OCI-LY7 (cell line): ENCODE results near the gene UNKL. TPM values are rescaled to one million over a fixed set of nuclear protein-coding genes. Genes with fewer than 3 reads are reported as not detected.
A peak's percentile ranks its signal among the peaks of the same experiment; 100 is the strongest.

Experiments used
- BruUV-seq: library from RNA; stranded (reverse); fragments of 400-500 nt; replicated peaks from 2 replicates; lab custom pipeline; 2021; lab: Mats Ljungman, UMichigan
- CTCF ChIA-PET: fragments of 300-600 bp; sonication (Branson Sonifier 250); formaldehyde crosslinking; loops from one replicate; lab custom pipeline; 2022; ENCODE audit warnings: antibody characterized with exemption; ENCODE audit not compliant: unreplicated experiment; lab: Charles Lee
- POLR2A ChIA-PET: fragments of 300-600 bp; sonication (Branson Sonifier 250); formaldehyde crosslinking; loops from one replicate; lab custom pipeline; 2022; ENCODE audit warnings: antibody characterized with exemption; lab: Charles Lee
- DNase-seq: peaks from one replicate; pipeline ENCODE4 v3.0.0-alpha.2; 2015; ENCODE audit warnings: low spot score
- H2AFZ ChIP-seq: fragments of 200-600 bp; sonication (generic), shearing (Covaris generic); 2 replicates; pipeline ENCODE4 v1.6.1; 2014; ENCODE audit warnings: mild to moderate bottlenecking, antibody characterized with exemption, low read length, moderate library complexity
- H3K27ac ChIP-seq: fragments of 200-600 bp; sonication (generic); 2 replicates; pipeline ENCODE4 v1.5.1; 2014; ENCODE audit warnings: mixed run types, low read depth, mild to moderate bottlenecking, moderate library complexity, low read length, inconsistent platforms; ENCODE audit not compliant: poor library complexity, severe bottlenecking
- H3K36me3 ChIP-seq: fragments of 200-600 bp; sonication (generic); 2 replicates; pipeline ENCODE4 v1.6.1; 2014; ENCODE audit warnings: mild to moderate bottlenecking, antibody characterized with exemption, low read length, moderate library complexity, mixed read lengths; ENCODE audit not compliant: insufficient read depth
- H3K4me1 ChIP-seq: fragments of 200-600 bp; sonication (generic); 2 replicates; pipeline ENCODE4 v1.5.1; 2014; ENCODE audit warnings: mild to moderate bottlenecking, low read length; ENCODE audit not compliant: insufficient read depth, poor library complexity, severe bottlenecking
- H3K4me2 ChIP-seq: fragments of 200-600 bp; sonication (generic); 2 replicates; pipeline ENCODE4 v1.6.1; 2014; ENCODE audit warnings: mild to moderate bottlenecking, low read length
- H3K4me3 ChIP-seq: fragments of 200-600 bp; sonication (generic); 2 replicates; pipeline ENCODE4 v1.5.1; 2014; ENCODE audit warnings: mild to moderate bottlenecking, low read depth, low read length; ENCODE audit not compliant: poor library complexity, severe bottlenecking
- H3K79me2 ChIP-seq: fragments of 200-600 bp; sonication (generic); 2 replicates; pipeline ENCODE4 v1.6.1; 2016; ENCODE audit warnings: low read depth, mild to moderate bottlenecking, low read length, moderate library complexity, mixed read lengths; ENCODE audit not compliant: insufficient read depth
- H3K9me2 ChIP-seq: fragments of 200-600 bp; sonication (generic); 2 replicates; pipeline ENCODE4 v1.6.1; 2016; ENCODE audit warnings: mild to moderate bottlenecking, low read length, mixed read lengths; ENCODE audit not compliant: insufficient read depth
- H3K9me3 ChIP-seq: fragments of 200-600 bp; sonication (generic); 2 replicates; pipeline ENCODE4 v1.6.1; 2014; ENCODE audit warnings: mild to moderate bottlenecking, mixed run types, low read length, mixed read lengths
- H4K20me1 ChIP-seq: fragments of 200-600 bp; sonication (generic); 2 replicates; pipeline ENCODE4 v1.6.1; 2014; ENCODE audit warnings: mild to moderate bottlenecking, antibody characterized with exemption, low read length, moderate library complexity, mixed read lengths; ENCODE audit not compliant: insufficient read depth
- EZH2phosphoT487 ChIP-seq: fragments of 200-600 bp; sonication (generic); IDR thresholded peaks from 2 replicates; pipeline ENCODE4 v1.6.1; 2018; ENCODE audit warnings: low read depth, borderline replicate concordance, mild to moderate bottlenecking, mixed run types, antibody characterized with exemption, low read length, moderate library complexity, mixed read lengths
- intact Hi-C: fragments of 100-400 bp; cut with micrococcal nuclease; formaldehyde crosslinking; loops from one replicate; pipeline ENCODE4 v1.10.0; 2022; ENCODE audit not compliant: unreplicated experiment
- total RNA-seq, 2 experiments: library from RNA; depleted of rRNA in 1 of 2; stranded (reverse); fragments of >200 nt in 1 of 2; shearing (Covaris generic) in 1 of 2; gene quantifications; 2 replicates each; pipeline ENCODE4 v1.2.3, GENCODE V29; 2014 to 2022
- TF ChIP-seq, protein P1 (sequence below): fragments of 200-600 bp; sonication (generic); conservative IDR thresholded peaks from 2 replicates; pipeline ENCODE4 v1.5.1; 2014; ENCODE audit warnings: mild to moderate bottlenecking, antibody characterized with exemption, low read length, moderate library complexity, mixed read lengths

The UNKL gene
- total RNA-seq, 2 experiments from 2014 or later = 31.0 to 33.7 TPM

DNA sequence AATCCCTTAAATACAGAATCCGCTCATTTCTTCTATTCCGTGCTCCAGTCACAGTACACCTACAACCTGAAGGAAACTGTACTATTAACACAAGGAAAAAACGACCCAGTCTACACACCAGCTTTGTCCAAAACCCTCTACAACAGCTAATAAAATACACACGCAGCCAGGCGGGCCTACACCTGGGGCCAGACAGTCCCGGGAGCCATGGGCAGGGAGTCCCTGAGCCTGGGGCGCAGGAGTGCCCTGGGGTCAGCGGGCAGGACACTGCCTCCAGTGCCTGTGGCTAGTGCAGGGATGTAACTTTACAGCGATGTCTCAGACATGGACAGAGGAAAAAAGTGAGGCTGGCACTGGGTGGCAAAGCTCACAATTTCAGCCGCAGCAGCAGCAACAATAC, 34.3 kb downstream of the UNKL start:
- no peaks in the 10 kb centered on the region for H4K20me1 ChIP-seq

DNA sequence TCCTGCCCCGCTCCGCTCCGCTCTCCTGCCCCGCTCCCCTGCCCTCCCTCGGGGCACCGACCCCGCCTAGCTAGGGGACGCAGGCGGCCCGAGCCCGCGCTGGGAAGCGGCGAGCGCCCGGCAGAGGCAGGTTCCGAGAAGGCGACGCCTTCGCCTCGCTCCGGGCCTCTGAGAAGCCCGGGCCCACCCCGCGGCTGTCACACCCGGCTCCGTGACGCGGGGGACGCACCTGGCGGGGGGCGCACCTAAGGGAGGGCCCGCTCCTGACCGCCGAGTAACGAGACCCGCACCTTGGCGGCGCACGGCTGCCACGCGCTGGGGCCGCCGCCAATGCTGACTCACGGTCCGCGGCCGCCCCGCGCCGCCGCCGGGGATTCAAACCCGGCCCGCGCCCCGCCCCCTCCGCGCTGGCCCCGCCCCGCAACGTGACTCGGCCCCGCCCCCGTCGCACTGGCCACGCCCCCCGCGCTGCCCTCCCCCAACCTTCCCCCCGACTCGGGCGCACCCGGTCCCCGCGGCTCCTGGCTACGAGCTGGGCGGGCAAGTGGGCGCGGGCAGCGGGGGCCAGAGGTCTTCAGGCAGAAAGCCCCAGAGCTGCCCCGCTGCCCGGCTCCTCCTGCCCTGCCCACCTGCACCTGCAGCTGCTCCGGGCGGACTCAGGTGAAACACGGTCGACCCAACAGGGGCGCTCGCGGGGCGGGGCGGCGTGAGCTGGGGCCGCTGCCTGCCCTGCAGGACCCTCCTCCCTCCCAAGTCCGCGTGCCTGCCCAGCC, 35.0 kb downstream of the UNKL start:
- no TSS peak for BruUV-seq
- DNase-seq = peak; percentile 73
- Histone ChIP-seq H3K36me3 (no peaks in the 10 kb centered on the region), H3K4me3 (peak overlapping the region; percentile 69), H3K79me2 (no peaks in the 10 kb centered on the region), H3K27ac (no peak overlapping the region), H3K4me1 (peaks cover 5% of the 10 kb centered on the region), H3K4me2 (peak overlapping the region; percentile 88), H4K20me1 (no peaks in the 10 kb centered on the region), H2AFZ (0 out of 2 replicates have a peak overlapping the region, but pooled peaks have one; percentile 7), H3K9me3 (no peaks in the 10 kb centered on the region), H3K9me2 (no peaks in the 10 kb centered on the region)
- intact Hi-C loops = no loop called here
- ChIA-PET POLR2A (interaction anchor here (0.6 to 0.7 kb wide), 2 partner anchors 17 to 70 kb away, joined by 3 to 5 read pairs; partner anchors contain the start of gene UBE2I), CTCF (interaction anchor here (0.6 to 0.9 kb wide), 2 partner anchors 10 to 1044 kb away, joined by 3 to 7 read pairs; no protein-coding TSS in a partner anchor)
- TF ChIP-seq, protein P1, sequence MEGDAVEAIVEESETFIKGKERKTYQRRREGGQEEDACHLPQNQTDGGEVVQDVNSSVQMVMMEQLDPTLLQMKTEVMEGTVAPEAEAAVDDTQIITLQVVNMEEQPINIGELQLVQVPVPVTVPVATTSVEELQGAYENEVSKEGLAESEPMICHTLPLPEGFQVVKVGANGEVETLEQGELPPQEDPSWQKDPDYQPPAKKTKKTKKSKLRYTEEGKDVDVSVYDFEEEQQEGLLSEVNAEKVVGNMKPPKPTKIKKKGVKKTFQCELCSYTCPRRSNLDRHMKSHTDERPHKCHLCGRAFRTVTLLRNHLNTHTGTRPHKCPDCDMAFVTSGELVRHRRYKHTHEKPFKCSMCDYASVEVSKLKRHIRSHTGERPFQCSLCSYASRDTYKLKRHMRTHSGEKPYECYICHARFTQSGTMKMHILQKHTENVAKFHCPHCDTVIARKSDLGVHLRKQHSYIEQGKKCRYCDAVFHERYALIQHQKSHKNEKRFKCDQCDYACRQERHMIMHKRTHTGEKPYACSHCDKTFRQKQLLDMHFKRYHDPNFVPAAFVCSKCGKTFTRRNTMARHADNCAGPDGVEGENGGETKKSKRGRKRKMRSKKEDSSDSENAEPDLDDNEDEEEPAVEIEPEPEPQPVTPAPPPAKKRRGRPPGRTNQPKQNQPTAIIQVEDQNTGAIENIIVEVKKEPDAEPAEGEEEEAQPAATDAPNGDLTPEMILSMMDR = peak; percentile 43
- no peak for TF ChIP-seq EZH2phosphoT487

More for the DNA sequence above, 34.3 kb downstream of the UNKL start:
- intact Hi-C loops = no loop called here
- POLR2A ChIA-PET = interaction anchor here (0.6 kb wide), 1 partner anchor 71 kb away, joined by 3 read pairs; the partner anchor contains the start of gene UBE2I
- CTCF ChIA-PET = interaction anchor here (0.9 kb wide), 1 partner anchor 11 kb away, joined by 3 read pairs; no protein-coding TSS in a partner anchor
- H3K4me3 ChIP-seq = peak overlapping the region; percentile 69
- no peaks in the 10 kb centered on the region for H3K9me3 ChIP-seq
- DNase-seq = no peak
- no TSS peak for BruUV-seq
- no peaks in the 10 kb centered on the region for H3K79me2 ChIP-seq
- H2AFZ ChIP-seq = no peak overlapping the region
- H3K4me1 ChIP-seq = peaks cover 5% of the 10 kb centered on the region
- H3K4me2 ChIP-seq = peak overlapping the region; percentile 88; the same call in 1 of the 2 replicates
- no peak for TF ChIP-seq EZH2phosphoT487
- TF ChIP-seq, protein P1 = no peak
- no peaks in the 10 kb centered on the region for H3K9me2 ChIP-seq
- no peak overlapping the region for H3K27ac ChIP-seq
- no peaks in the 10 kb centered on the region for H3K36me3 ChIP-seq
